Stimulated activated CD4-positive, alpha-beta T cell treated with anti-CD3 and anti-CD28 coated beads, Interleukin-1b, Interleukin-23, amount 100 ng/mL, for 4 hours (primary cell): ENCODE results near the gene MYO5C.
"Not testable (repeated sequence)": the region's sequence is repeated elsewhere in the genome, so short reads cannot be mapped to it uniquely, and the experiment has no call there.

Experiments
- DNase-seq, 2 donors: peaks; one replicate each; pipeline ENCODE4 v3.0.0-alpha.2; 2020; ENCODE audit warnings: low read depth in 2 of 2

MYO5C gene

GRCh38 chr15:52178765-52179164 is 116.8 kb downstream of the MYO5C start:
- no peak for DNase-seq

GRCh38 chr15:52172869-52173268 is 122.7 kb downstream of the MYO5C start:
- DNase-seq, result no peak

- DNase-seq, result no peak
These were observed 123.8 kb downstream of the MYO5C start for GRCh38 chr15:52171807-52172206.

- no peak for DNase-seq
These were observed 124.2 kb downstream of the MYO5C start for GRCh38 chr15:52171386-52171785.

GRCh38 chr15:52170199-52170598 is 125.4 kb downstream of the MYO5C start:
- DNase-seq, result not testable (repeated sequence)

GRCh38 chr15:52165494-52166131 is 130.0 kb downstream of the MYO5C start:
- DNase-seq, result not testable (repeated sequence)

GRCh38 chr15:52164631-52165265 is 130.9 kb downstream of the MYO5C start:
- no peak for DNase-seq

GRCh38 chr15:52163321-52164190 is 132.0 kb downstream of the MYO5C start:
- no peak for DNase-seq

- DNase-seq, result no peak
These were observed 132.7 kb downstream of the MYO5C start for GRCh38 chr15:52162876-52163275.

- DNase-seq, result no peak
These were observed 133.3 kb downstream of the MYO5C start for GRCh38 chr15:52162260-52162659.

GRCh38 chr15:52161406-52161966 is 134.1 kb downstream of the MYO5C start:
- no peak for DNase-seq

GRCh38 chr15:52159645-52160044 is 136.0 kb downstream of the MYO5C start:
- DNase-seq, result no peak

GRCh38 chr15:52158084-52158765 is 137.4 kb downstream of the MYO5C start:
- no peak for DNase-seq

- DNase-seq, result no peak
These were observed 139.7 kb downstream of the MYO5C start for GRCh38 chr15:52155878-52156277.

- no peak for DNase-seq
These were observed 140.4 kb downstream of the MYO5C start for GRCh38 chr15:52154896-52155865.

GRCh38 chr15:52153900-52154895 is 141.4 kb downstream of the MYO5C start:
- no peak for DNase-seq

GRCh38 chr15:52151353-52151752 is 144.3 kb downstream of the MYO5C start:
- DNase-seq, result no peak

GRCh38 chr15:52150871-52151270 is 144.7 kb downstream of the MYO5C start:
- DNase-seq, result no peak
